Sciatic nerve (tissue), 2 donors: ENCODE results near the gene LRRD1. TPM values are rescaled to one million over a fixed set of nuclear protein-coding genes. Genes with fewer than 3 reads are reported as not detected.
"Not testable (repeated sequence)": the region's sequence is repeated elsewhere in the genome, so short reads cannot be mapped to it uniquely, and the experiment has no call there.

Experiments used
- ATAC-seq: fragments of 200-7000 bp; cut with Tn5 transposase; one replicate; pipeline ENCODE4 v1.9.1; 2020; ENCODE audit warnings: mild to moderate bottlenecking, moderate library complexity
- DNase-seq: peaks from one replicate; pipeline ENCODE4 v3.0.0-alpha.2; 2020; ENCODE audit warnings: low spot score
- intact Hi-C: fragments of 100-400 bp; cut with DNase I; formaldehyde crosslinking; loops from one replicate; pipeline ENCODE4 v1.14.2; 2022
- total RNA-seq: library from RNA; stranded (reverse); fragmentation: NEBNext Ultra II Directional; extraction: Animal tissue kit (Norgen Biotek cat#: 25700); gene quantifications from one replicate; pipeline ENCODE4 v1.2.1, GENCODE V29; 2021
- donor health status: DM: no; HTN: no; CAD: no.
- donor health status: DM: no; HTN: no; CAD: no.

LRRD1 gene
- total RNA-seq, result not detected

DNA sequence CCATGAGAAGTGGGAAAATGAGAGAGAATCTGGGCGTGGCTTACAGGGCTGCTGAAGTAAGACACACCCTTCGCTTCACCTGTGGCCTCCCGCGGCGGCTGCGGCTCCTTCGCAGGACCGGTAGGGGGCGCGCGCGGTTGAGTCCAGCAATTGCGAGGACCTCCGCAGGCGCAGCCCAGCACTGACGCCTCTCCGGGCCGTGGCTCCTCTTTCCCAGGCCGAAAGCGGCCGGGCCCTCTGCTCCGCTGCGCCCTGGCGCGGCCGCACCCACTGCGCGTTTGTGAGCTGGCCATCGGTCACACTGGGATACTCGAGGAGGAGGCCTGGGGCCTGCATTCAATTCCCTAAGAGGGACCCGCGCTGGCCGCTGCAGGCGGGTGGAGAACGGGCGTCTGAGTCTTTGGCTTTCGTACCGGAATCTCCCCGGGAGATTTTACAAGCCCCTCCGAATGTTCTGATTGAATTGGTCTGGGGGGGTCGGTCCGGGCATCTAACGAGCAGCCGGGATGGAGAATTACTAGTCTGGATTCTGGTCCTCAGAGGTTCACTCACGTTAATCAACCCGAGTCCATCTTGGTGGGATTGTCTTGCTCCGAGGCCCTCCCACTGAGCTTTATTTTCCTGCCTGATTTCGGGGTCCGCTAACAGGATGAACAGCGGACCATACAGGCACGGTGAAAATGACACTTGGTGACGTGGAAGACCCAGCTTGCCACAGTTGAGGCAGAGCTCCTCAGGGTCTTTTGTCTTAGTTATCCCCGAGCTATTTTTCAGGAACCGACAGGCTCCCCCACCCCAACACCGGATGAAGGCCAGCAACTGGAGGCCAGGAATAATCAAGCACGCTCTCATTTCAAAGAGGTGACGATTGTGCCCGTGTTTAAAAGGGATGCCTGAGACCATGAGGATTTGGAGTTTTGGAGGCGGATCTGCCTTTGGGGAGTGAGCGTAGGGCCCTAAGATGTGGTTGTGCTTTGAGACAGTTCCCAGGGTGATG, at the start of gene LRRD1:
Gene LRRD1 (minus strand): TSS at position 215 of the 997 bp plus-strand sequence. CDS start 13,940 bp downstream, outside the sequence.
- peak; percentile 91 for DNase-seq
- peak; percentile 99 for ATAC-seq
- intact Hi-C loops, result no loop called here

DNA sequence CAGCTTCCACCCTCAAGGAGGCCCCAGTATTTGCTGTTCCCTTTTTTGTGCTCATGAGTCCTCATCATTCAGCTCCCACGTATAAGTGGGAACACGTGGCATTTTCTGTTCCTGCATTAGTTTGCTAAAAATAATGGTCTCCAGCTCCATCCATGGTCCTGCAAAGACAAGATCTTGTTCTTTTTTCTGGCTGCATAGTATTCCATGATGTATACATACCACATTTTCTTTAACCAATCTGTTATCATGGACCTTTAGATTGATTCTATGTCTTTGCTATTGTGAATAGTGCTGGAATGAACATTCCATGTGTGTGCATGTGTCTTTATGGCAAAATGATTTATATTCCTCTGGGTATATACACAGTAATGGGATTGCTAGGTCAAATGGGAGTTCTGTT, 49.8 kb upstream of the LRRD1 start:
- intact Hi-C loops, result no loop called here
- DNase-seq (no peak), ATAC-seq (no peak)

DNA sequence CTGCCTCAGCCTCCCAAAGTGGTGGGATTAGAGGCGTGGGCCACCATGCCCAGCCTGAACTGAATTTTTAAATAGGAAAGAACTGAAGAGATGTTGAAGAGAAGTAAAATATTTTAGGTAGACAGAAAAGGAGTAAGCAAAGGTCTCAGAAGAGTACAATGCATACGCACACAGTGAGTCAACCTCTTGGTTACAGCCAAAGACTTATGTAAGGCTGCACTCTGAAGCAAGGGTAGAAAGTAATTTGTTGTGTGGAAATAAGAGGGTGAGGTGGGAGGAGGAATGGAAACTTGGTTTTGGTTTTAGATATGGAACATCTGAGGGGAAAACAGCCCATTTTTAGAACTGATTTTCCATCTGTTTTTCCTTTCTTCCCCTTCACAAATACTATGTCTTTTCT, 49.2 kb upstream of the LRRD1 start:
- intact Hi-C loops, result no loop called here
- DNase-seq (no peak), ATAC-seq (no peak)

DNA sequence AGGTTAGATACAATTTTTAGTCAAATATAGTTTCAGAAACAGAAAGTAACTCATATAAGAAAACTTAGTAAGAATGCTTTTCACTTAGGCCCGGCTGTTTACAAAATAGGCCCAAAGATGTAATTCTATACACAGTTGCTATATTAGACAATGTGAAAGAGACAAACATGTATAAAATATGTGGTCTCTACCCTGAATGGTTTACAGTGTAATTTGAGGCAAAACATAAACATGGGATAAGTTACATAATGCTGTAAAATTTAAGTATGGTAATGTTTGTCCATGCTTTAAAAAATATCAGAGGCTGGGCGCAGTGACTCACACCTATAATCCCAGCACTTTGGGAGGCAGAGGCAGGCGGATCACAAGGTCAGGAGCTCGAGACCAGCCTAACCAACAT, 48.0 kb upstream of the LRRD1 start:
- DNase-seq (no peak), ATAC-seq (no peak)
- intact Hi-C loops, result no loop called here

DNA sequence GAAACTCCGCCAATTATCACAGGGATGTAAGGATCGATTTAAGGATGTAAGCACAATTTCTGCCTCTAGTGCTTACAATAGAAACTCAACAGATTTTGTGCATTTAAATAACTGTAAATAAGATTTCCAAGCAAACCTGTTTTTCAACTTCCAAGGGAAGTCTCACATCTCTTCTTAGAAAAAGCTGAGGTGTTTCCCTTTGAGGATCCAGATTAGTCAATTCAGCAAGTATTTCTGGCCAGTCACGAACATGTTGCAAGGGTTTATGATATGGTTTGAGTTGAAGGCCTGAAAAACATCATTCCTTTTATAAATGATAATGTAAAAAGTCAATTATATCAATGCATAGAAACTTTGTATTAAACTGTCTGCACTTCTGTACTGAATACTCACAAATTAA, 42.8 kb upstream of the LRRD1 start:
- no peak for ATAC-seq
- intact Hi-C loops, result no loop called here
- no peak for DNase-seq

DNA sequence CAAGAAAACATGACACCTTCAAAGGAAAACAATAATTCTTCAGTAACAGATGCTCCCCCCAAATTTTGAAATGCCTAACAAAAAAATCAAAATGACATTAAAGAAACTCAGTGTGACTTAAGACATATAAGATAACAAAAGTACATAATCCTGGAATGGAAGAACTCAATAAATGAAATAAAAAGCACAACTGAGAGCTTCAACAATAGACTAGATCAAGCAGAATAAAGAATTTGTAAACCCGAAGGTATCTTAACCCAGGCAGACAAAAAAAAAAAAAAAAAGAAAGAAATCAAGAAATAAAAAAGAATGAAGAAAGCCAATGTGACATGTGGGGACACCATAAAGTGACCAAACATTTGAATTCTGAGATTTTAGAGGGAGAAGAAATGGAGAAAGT, 27.7 kb upstream of the LRRD1 start:
- intact Hi-C loops, result no loop called here
- DNase-seq (no peak), ATAC-seq (no peak)

DNA sequence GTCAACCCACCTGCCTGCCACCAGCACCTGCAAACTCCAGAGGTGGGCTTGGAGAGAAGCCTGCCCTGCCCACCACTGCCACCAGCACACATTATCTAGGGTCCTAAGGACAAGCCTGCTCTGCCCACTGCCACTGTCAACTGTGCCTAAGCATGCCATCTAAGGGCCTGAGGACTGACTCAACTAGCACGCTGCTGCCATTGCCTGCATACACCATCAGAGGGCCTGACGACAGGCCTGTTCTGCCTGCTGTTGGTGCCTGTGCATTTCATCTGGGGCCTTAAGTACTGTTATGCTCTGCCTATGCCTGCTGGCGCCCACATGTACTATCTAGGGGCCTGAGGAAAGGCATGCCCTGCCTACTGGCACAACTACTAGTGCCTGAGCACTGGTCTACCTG, 27.0 kb upstream of the LRRD1 start:
- intact Hi-C loops, result no loop called here
- ATAC-seq (no peak), DNase-seq (no peak)

DNA sequence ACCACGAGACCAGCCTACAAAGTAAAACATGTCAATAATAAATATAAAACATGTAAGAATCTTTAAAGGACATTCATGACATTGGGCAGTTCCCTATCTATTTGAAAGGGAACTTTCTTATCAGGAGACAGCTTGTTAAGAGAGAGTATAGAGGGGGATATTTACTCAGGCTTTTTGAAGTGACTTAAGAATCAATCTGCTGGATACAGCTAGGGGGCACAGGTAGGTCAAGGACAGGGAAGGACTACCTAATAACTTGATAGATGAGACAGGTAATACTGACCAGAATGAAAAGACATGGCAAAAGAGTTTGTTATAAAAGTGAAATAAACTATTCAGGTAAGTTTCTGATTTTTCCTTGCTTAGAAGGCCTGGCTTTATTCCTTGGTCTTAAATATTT, 21.8 kb upstream of the LRRD1 start:
- intact Hi-C loops, result no loop called here
- DNase-seq, result no peak
- ATAC-seq, result no peak

DNA sequence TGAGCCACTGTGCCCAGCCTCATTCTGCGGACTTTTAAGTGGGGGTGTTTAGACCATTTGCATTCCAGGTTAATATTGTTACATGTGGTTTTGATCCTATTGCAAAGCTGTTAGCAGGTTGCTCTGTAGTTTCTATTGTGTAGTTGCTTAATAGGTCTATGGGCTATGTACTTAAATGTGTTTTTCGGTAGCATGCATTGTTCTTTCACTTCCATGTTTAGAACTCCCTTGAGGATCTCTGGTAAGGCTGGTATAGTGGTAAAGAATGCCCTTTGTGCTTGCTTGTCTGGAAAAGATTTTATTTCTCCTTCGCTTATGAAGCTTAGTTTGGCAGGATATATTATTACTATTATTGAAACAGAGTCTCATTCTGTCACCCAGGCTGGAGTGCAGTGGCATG, 13.4 kb upstream of the LRRD1 start:
- ATAC-seq (no peak), DNase-seq (no peak)
- intact Hi-C loops, result no loop called here

DNA sequence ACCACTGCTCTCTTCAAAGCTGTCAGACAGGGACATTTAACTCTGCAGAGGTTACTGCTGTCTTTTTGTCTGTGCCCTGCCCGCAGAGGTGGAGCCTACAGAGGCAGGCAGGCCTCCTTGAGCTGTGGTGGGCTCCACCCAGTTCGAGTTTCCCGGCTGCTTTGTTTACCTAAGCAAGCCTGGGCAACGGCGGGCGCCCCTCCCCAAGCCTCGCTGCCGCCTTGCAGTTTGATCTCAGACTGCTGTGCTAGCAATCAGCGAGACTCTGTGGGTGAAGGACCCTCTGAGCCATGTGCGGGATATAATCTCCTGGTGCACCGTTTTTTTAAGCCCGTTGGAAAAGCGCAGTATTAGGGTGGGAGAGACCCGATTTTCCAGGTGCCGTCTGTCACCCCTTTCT, 10.3 kb upstream of the LRRD1 start:
- intact Hi-C loops, ATAC-seq, DNase-seq: not testable (repeated sequence)

DNA sequence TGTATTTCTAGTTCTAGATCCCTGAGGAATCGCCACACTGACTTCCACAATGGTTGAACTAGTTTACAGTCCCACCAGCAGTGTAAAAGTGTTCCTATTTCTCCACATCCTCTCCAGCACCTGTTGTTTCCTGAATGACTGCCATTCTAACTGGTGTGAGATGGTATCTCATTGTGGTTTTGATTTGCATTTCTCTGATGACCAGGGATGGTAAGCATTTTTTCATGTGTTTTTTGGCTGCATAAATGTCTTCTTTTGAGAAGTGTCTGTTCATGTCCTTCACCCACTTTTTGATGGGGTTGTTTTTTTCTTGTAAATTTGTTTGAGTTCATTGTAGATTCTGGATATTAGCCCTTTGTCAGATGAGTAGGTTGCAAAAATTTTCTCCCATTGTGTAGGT, 5.4 kb upstream of the LRRD1 start:
- intact Hi-C loops, DNase-seq, ATAC-seq: not testable (repeated sequence)

DNA sequence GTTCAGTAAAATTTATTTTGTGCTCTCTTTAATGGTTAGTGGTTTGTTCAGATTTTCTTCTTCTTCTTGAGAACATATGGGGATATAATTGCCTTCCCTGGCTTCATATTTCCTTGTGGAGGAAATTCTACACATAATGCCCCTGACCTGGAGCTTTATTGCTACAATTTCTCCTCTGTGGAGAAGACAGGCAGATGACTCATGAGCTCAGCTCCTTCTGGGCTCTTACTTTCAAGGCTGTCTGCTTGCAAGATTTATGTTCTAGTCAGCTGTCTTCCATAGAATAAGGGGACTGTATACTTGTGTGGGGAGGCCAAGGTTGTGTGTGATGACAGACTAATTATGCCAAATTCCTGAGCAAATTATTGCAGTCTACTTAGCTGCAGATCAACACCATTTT, 1.6 kb downstream of the LRRD1 start:
- DNase-seq (no peak), ATAC-seq (no peak)
- intact Hi-C loops, result no loop called here

DNA sequence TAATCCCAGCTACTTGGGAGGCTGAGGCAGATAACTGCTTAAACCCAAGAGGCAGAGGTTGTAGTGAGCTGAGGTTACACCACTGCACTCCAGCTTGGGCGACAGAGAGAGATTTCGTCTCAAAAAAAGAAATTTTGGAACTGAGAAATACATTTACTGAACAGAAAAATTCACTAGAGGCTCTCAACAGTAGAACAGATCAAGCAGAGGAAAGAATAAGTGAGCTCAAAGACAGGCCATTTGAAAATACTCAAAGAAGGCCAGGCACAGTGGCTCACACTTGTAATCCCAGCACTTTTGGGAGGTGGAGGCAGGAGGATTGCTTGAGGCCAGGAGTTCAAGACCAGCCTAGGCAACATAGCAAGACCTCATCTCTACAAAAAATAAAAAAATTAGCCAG, 9.4 kb downstream of the LRRD1 start:
- ATAC-seq, DNase-seq, intact Hi-C loops: not testable (repeated sequence)

DNA sequence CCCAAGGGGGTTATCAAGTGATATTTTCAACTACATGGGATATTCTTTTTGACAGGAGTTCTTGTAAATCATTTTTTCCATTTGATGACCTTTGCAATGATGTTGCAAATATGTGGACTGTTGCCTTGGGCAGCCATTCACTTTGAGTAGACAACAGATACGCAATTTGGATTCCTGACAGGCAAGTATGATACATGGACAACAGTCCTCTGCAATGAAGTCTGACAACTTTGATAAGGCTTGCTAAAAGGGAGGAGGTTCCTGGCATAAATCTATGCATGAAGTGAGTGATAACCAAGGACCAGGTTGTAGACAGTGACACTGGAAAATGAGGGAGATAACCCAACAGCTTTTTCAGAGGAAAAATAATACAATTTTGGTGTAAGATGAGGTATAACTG, 17.7 kb downstream of the LRRD1 start:
- intact Hi-C loops, result no loop called here
- ATAC-seq, result no peak
- DNase-seq, result no peak

DNA sequence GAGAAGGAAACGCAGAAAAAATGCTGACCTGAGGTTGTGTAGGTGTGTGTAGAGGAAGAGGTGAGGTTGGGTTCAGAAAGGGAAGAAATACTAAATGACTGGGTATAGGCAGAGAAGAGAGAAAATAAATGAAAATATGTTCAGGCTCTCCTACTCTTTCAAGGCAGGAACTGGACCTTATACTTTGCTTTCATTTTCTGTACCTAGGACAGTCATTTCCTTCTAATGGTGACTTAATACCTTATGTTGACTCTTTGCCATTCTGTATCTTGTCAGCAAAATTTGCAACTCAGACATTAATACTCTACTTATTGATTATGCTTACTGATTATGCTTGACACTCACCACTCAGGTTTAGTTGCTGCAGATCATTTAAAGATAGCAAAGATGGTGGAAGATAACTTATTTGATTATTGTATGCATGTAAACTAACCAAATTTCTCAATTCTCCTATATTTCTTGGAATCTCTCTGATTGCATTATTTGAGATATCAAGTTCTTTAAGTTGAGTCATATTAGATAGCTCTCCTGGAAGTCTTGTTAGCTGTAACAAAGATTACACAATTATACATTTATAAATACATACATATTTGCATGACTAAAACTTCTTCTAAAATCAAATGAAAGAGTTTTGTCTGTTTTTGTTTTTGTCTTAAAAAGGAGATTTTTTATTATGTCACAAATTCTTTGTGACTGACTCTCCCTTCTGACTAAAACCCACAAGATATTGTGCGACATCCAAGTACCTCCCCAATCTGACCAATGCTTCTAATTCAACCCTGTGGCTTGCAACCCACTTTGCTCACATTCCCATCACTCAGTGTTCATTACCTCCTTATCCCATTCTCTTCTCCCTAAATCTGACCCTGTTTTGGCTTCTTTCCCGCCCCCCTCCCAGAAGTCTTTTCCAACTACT, 20.0 kb downstream of the LRRD1 start:
- ATAC-seq (no peak), DNase-seq (no peak)
- intact Hi-C loops, result no loop called here

DNA sequence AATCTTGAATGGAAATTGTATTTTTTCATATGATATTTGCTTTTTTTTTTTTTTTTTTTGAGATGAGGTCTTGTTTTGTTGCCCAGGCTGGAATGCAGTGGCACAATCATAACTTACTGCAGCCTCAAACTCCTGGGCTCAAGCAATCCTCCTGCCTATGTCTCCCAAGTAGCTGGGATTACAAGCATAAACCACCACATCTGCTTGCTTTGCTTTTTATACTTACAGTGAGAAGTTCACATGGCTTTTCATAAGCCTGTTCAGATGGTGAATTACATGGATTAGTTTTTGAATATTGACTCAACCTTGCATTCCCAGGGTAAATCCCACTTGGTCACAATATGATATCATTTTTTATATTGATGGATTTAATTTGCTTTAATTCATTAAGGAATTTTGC, 22.0 kb downstream of the LRRD1 start:
- DNase-seq (no peak), ATAC-seq (no peak)
- intact Hi-C loops, result no loop called here

DNA sequence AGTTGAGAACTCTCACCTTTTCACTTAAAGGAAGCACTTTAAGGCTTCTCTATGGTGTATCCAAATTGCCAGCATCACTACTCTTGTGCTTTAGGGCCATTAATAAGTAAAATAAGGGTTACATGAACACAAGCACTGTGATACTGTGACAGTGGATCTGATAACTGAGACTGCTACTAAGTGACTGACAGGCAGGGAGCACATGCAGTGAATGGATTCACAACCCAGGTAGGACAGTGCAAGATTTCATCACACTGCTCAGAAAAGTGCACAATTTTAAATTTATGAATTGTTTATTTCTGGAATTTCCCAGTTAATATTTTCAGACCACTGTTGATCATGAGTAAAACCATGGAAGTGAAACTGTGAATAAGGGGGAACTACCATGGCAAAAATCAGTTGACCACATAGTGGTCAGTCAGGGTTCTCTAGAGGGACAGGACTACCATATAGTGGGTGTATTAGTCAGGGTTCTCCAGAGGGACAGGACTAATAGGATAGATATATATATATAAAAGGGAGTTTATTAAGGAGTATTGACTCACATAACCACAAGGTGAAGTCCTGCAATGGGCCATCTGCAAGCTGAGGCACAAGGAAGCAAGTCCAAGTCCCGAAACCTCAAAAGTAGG, 23.7 kb downstream of the LRRD1 start:
- DNase-seq, result no peak
- no peak for ATAC-seq
- intact Hi-C loops, result no loop called here

DNA sequence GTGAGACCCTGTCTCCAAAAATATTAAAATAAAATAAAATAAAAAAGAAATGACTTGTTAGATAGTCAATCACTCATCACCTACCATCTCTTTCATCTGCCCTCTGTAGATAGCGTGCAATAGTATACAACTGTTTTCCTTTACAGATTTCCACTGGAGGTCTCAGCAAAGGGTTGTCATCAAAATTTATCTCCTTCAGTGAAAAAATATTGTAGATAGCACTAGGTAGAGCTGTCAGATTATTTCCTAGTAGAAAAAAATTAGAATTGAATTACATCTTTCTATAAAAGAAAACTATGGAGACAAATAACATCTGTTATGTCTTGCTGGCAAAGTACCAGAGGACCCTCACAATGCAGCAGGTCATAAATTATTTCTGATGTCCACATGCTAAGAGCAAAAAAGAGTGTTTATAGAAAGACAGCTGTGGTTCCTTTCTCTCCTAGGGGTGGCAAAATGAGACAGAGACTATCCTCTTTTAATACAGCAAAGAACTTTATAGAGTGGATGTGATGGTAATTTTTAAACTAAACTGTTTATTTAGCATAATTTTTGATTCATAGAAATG, 28.4 kb downstream of the LRRD1 start:
- DNase-seq, result no peak
- ATAC-seq, result no peak
- intact Hi-C loops, result no loop called here

DNA sequence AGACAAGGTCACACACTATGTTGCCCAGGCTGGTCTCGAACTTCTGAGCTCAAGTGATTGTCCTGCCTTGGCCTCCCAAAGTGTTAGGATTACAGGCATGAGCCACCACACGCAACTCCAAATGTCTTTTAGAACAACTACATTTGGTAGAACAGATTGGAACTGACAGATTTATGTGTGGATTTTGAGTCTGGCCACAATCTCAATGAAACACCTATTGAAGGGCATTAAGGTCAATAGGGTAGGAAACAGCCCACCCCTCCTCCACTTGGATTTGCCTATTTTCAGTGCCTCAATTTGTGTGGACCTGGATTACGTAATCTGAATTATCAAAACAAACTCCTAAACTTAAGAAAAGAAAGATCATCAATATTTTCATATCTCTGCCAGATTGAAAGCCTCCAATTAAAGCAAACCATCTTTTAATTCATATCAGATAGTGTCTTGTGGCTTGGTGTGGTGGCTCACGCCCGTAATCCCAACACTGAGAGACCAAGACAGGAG, 29.2 kb downstream of the LRRD1 start:
- intact Hi-C loops, result no loop called here
- DNase-seq (no peak), ATAC-seq (no peak)
